NCI-H2196 treated with DMSO at 0.1 percent for 48 hours (cell line): ENCODE data around the gene CCP110.

Source experiments
- DNase-seq: peaks from one replicate; lab custom pipeline; 2025; ENCODE audit not compliant: unreplicated experiment; lab: John Stamatoyannopoulos, UW

The CCP110 gene

GRCh38 chr16:19595043-19595767 lies 71.5 kb downstream of the CCP110 start:
- no peak for DNase-seq

- no peak for DNase-seq
Observed at GRCh38 chr16:19598805-19599510, 75.2 kb downstream of the CCP110 start.

GRCh38 chr16:19599968-19600716 lies 76.4 kb downstream of the CCP110 start:
- no peak for DNase-seq

- peak; percentile 33 for DNase-seq
Observed at GRCh38 chr16:19601083-19601976, 77.6 kb downstream of the CCP110 start.
